HG02610 (cell line): Measurements from ENCODE around the gene WBP2.
"Not testable (repeated sequence)": the region's sequence is repeated elsewhere in the genome, so short reads cannot be mapped to it uniquely, and the experiment has no call there.

Experiments
- ATAC-seq: cut with Tn5 transposase; IDR thresholded peaks from one replicate; pipeline ENCODE4 v1.9.1; 2021; ENCODE audit warnings: mild to moderate bottlenecking, moderate library complexity; ENCODE audit not compliant: unreplicated experiment

Gene WBP2

GRCh38 chr17:75818326-75818885, 36.7 kb downstream of the WBP2 start:
- ATAC-seq, result no peak

- no peak for ATAC-seq
These were observed 37.6 kb downstream of the WBP2 start for GRCh38 chr17:75817571-75817970.

- ATAC-seq, result no peak
These were observed 38.4 kb downstream of the WBP2 start for GRCh38 chr17:75816693-75817092.

- ATAC-seq, result no peak
These were observed 39.7 kb downstream of the WBP2 start for GRCh38 chr17:75815399-75815798.

- no peak for ATAC-seq
These were observed 40.2 kb downstream of the WBP2 start for GRCh38 chr17:75814900-75815373.

GRCh38 chr17:75814021-75814395, 41.1 kb downstream of the WBP2 start:
- no peak for ATAC-seq

- no peak for ATAC-seq
These were observed 41.8 kb downstream of the WBP2 start for GRCh38 chr17:75813081-75814020.

GRCh38 chr17:75812096-75813013, 42.8 kb downstream of the WBP2 start:
- no peak for ATAC-seq

GRCh38 chr17:75811174-75811573, 44.0 kb downstream of the WBP2 start:
- no peak for ATAC-seq

GRCh38 chr17:75810756-75811155, 44.4 kb downstream of the WBP2 start:
- ATAC-seq, result not testable (repeated sequence)

GRCh38 chr17:75810216-75810615, 44.9 kb downstream of the WBP2 start:
- ATAC-seq, result no peak

- ATAC-seq, result no peak
These were observed 45.5 kb downstream of the WBP2 start for GRCh38 chr17:75809631-75810111.

- no peak for ATAC-seq
These were observed 46.1 kb downstream of the WBP2 start for GRCh38 chr17:75808905-75809621.

GRCh38 chr17:75808549-75808904, 46.6 kb downstream of the WBP2 start:
- ATAC-seq, result no peak

GRCh38 chr17:75807861-75808260, 47.3 kb downstream of the WBP2 start:
- ATAC-seq, result no peak

GRCh38 chr17:75806822-75807500, 48.2 kb downstream of the WBP2 start:
- no peak for ATAC-seq

GRCh38 chr17:75803883-75804282, 51.3 kb downstream of the WBP2 start:
- no peak for ATAC-seq

GRCh38 chr17:75799402-75799801, 55.7 kb downstream of the WBP2 start:
- no peak for ATAC-seq

- ATAC-seq, result no peak
These were observed 59.1 kb downstream of the WBP2 start for GRCh38 chr17:75795820-75796607.
